Prostate gland (tissue), 2 donors: Measurements from ENCODE around the gene C1orf35. TPM values are rescaled to one million over a fixed set of nuclear protein-coding genes. Genes with fewer than 3 reads are reported as not detected.

Source experiments
- DNase-seq: peaks from one replicate; pipeline ENCODE4 v3.0.0-alpha.2; 2019; ENCODE audit warnings: low spot score
- H3K27ac ChIP-seq, 2 donors: fragments of 200-600 bp; sonication (generic); 2 replicates each; pipeline ENCODE4 v1.5.1; 2017 to 2019
- H3K27me3 ChIP-seq: fragments of 200-600 bp; sonication (generic); replicated peaks from 2 replicates; pipeline ENCODE4 v1.5.1; 2019; ENCODE audit not compliant: insufficient read depth
- H3K36me3 ChIP-seq, 2 donors: fragments of 200-600 bp; sonication (generic); 1 replicate in 1 of 2; 2 replicates in 1 of 2; pipeline versions ENCODE4 v1.5.1 to v1.8.1; 2017 to 2019
- H3K4me1 ChIP-seq: fragments of 200-600 bp; sonication (generic); replicated peaks from 2 replicates; pipeline ENCODE4 v1.5.1; 2019
- H3K4me3 ChIP-seq, 2 donors: fragments of 200-600 bp; sonication (generic); 2 replicates each; pipeline ENCODE4 v1.5.1; 2017 to 2019
- H3K9me3 ChIP-seq: fragments of 200-600 bp; sonication (generic); 2 replicates; pipeline ENCODE4 v1.5.1; 2017
- CTCF ChIP-seq, 4 experiments: fragments of 200-600 bp in 2 of 4; fragments of 450-650 bp in 2 of 4; sonication (generic) in 2 of 4; IDR thresholded peaks; 1 replicate in 3 of 4; 2 replicates in 1 of 4; pipeline ENCODE4 v1.5.1; 2016 to 2019; ENCODE audit warnings: antibody characterized with exemption in 4 of 4, mild to moderate bottlenecking in 2 of 4, moderate library complexity in 2 of 4
- POLR2A ChIP-seq: fragments of 450-650 bp; IDR thresholded peaks from one replicate; pipeline ENCODE4 v1.6.1; 2016; ENCODE audit warnings: antibody characterized with exemption, mild to moderate bottlenecking
- POLR2AphosphoS5 ChIP-seq: sonication (generic); formaldehyde crosslinking; IDR thresholded peaks from one replicate; pipeline ENCODE4 v1.6.1; 2017; ENCODE audit warnings: antibody characterized with exemption
- WGBS: methylation state at CpG from one replicate; pipeline ENCODE4 v1.1.5; 2018; 5-methylcytosine and 5-hydroxymethylcytosine counted together
- intact Hi-C: fragments of 100-400 bp; cut with DNase I; formaldehyde crosslinking; loops from one replicate; pipeline ENCODE4 v1.14.2; 2022
- total RNA-seq, 2 donors: library from RNA; depleted of rRNA; stranded (reverse); fragments of >200 nt; gene quantifications; one replicate each; pipeline ENCODE4 v1.1.0, GENCODE V29; 2016

Gene C1orf35
- total RNA-seq, 2 donors from 2014 or later, result 23.5 TPM

GRCh38 chr1:228123505-228123904, 20.4 kb upstream of the C1orf35 start:
- Histone ChIP-seq H3K36me3 (no peaks in the 10 kb centered on the region), H3K27ac (no peak overlapping the region), H3K4me3 (no peak overlapping the region), H3K4me1 (no peaks in the 10 kb centered on the region), H3K27me3 (no peaks in the 10 kb centered on the region), H3K9me3 (no peaks in the 10 kb centered on the region)
- TF ChIP-seq POLR2AphosphoS5 (no peak), CTCF (IDR thresholded peaks at IDR 0.05) (no peak), POLR2A (no peak)
- intact Hi-C loops, result no loop called here
- DNase-seq, result no peak
- WGBS, result 79% methylated on average over 2 of the region's 2 CpGs

- Histone ChIP-seq H3K4me3 (no peak overlapping the region), H3K27me3 (no peaks in the 10 kb centered on the region), H3K36me3 (no peaks in the 10 kb centered on the region), H3K27ac (no peak overlapping the region), H3K4me1 (no peaks in the 10 kb centered on the region), H3K9me3 (no peaks in the 10 kb centered on the region)
- intact Hi-C loops, result no loop called here
- TF ChIP-seq CTCF (IDR thresholded peaks at IDR 0.05) (no peak), POLR2A (no peak), POLR2AphosphoS5 (no peak)
- no peak for DNase-seq
- WGBS, result 64% methylated on average over 1 of the region's 1 CpG
Measured at GRCh38 chr1:228122921-228123441, 19.9 kb upstream of the C1orf35 start.

GRCh38 chr1:228120857-228121489, 17.8 kb upstream of the C1orf35 start:
- 58% methylated on average over 5 of the region's 5 CpGs for WGBS
- intact Hi-C loops, result no loop called here
- H3K4me3 ChIP-seq, result no peak overlapping the region
- no peaks in the 10 kb centered on the region for H3K4me1 ChIP-seq
- no peak for DNase-seq
- H3K27me3 ChIP-seq, result no peaks in the 10 kb centered on the region
- TF ChIP-seq POLR2A (no peak), CTCF (IDR thresholded peaks at IDR 0.05) (no peak)
- no peaks in the 10 kb centered on the region for H3K36me3 ChIP-seq
- no peak overlapping the region for H3K27ac ChIP-seq
- no peaks in the 10 kb centered on the region for H3K9me3 ChIP-seq

- Histone ChIP-seq H3K4me3 (no peak overlapping the region), H3K27ac (no peak overlapping the region), H3K9me3 (no peaks in the 10 kb centered on the region), H3K27me3 (no peaks in the 10 kb centered on the region), H3K4me1 (no peaks in the 10 kb centered on the region), H3K36me3 (no peaks in the 10 kb centered on the region)
- intact Hi-C loops, result no loop called here
- WGBS, result 29% methylated on average over 1 of the region's 1 CpG
- TF ChIP-seq CTCF (IDR thresholded peaks at IDR 0.05), result no peak
- no peak for TF ChIP-seq POLR2AphosphoS5
- no peak for TF ChIP-seq POLR2A
- no peak for DNase-seq
Measured at GRCh38 chr1:228120351-228120750, 17.2 kb upstream of the C1orf35 start.

- Histone ChIP-seq H3K9me3 (no peaks in the 10 kb centered on the region), H3K4me1 (no peaks in the 10 kb centered on the region), H3K36me3 (no peaks in the 10 kb centered on the region), H3K27me3 (no peaks in the 10 kb centered on the region), H3K27ac (no peak overlapping the region), H3K4me3 (no peak overlapping the region)
- no peak for DNase-seq
- intact Hi-C loops, result no loop called here
- TF ChIP-seq POLR2AphosphoS5 (no peak), CTCF (IDR thresholded peaks at IDR 0.05) (no peak), POLR2A (no peak)
- WGBS, result 86% methylated on average over 2 of the region's 2 CpGs
Measured at GRCh38 chr1:228118040-228118439, 14.9 kb upstream of the C1orf35 start.
